Activated naive CD8-positive, alpha-beta T cell treated with anti-CD3 and anti-CD28 coated beads, Interleukin-2, amount 50 U/mL, for 24 hours (primary cell): ENCODE results near the gene PRR5L.
"Not testable (repeated sequence)": the region's sequence is repeated elsewhere in the genome, so short reads cannot be mapped to it uniquely, and the experiment has no call there.

Experiments used
- ATAC-seq: fragments of 150-1000 bp; cut with Tn5 transposase; one replicate; pipeline ENCODE4 v1.10.0; 2021
- DNase-seq: peaks from one replicate; pipeline ENCODE4 v3.0.0; 2021
- H3K27ac Mint-ChIP-seq: one replicate; pipeline ENCODE4 v1.8.0; 2021; ENCODE audit warnings: mild to moderate bottlenecking, mixed read lengths
- H3K27me3 Mint-ChIP-seq: one replicate; pipeline ENCODE4 v1.8.0; 2021; ENCODE audit warnings: mixed read lengths
- H3K36me3 Mint-ChIP-seq: one replicate; pipeline ENCODE4 v1.8.0; 2021; ENCODE audit warnings: low read depth, mixed read lengths
- H3K4me1 Mint-ChIP-seq: one replicate; pipeline ENCODE4 v1.8.0; 2021; ENCODE audit warnings: mixed read lengths
- H3K4me3 Mint-ChIP-seq: one replicate; pipeline ENCODE4 v1.8.0; 2021; ENCODE audit warnings: mild to moderate bottlenecking, moderate library complexity, mixed read lengths
- H3K9me3 Mint-ChIP-seq: one replicate; pipeline ENCODE4 v1.8.0; 2021; ENCODE audit warnings: mixed read lengths

The PRR5L gene

DNA sequence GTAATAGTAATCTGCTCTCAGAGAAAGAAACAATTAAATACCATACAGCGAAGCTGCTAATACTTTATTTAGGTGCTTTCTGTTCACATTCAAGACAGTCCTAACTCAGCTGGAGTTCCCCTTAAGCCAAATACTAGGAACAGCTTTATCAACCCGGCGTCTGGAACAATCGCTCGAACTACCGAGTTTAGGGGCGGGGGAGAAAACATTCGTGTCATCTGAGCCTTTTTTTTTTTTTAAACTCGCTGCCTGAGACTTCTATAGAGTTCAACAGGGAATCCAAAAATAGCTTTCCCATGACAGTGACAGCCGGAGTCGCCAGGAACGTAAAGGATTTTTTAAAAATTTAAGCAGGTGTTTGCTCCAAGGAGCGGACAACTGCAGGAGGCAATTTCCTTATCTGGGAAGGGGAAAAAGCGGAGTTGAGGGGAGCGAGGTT, 213.1 kb downstream of the PRR5L start:
- Mint-ChIP-seq H3K27me3 (no peaks in the 10 kb centered on the region), H3K36me3 (no peaks in the 10 kb centered on the region), H3K4me1 (peaks cover 32% of the 10 kb centered on the region), H3K4me3 (peak overlapping the region; percentile 94), H3K9me3 (no peaks in the 10 kb centered on the region), H3K27ac (peak overlapping the region; percentile 88)
- peak; percentile 31 for ATAC-seq
- peak; percentile 14 for DNase-seq

GRCh38 chr11:36509694-36510593, 213.9 kb downstream of the PRR5L start, which contains the start of gene TRAF6:
TRAF6 (minus strand) TSS chr11:36510272; CDS start chr11:36501515, 8,757 bp downstream.
- H3K27me3 Mint-ChIP-seq = no peaks in the 10 kb centered on the region
- ATAC-seq (peak; percentile 95), DNase-seq (peak; percentile 97)
- H3K9me3 Mint-ChIP-seq = no peaks in the 10 kb centered on the region
- peak within 1 kb of the TSS; percentile 94 for H3K4me3 Mint-ChIP-seq
- peak within 1 kb of the TSS; percentile 88 for H3K27ac Mint-ChIP-seq
- no peaks in the 10 kb centered on the region for H3K36me3 Mint-ChIP-seq
- H3K4me1 Mint-ChIP-seq = peaks cover 32% of the 10 kb centered on the region

DNA sequence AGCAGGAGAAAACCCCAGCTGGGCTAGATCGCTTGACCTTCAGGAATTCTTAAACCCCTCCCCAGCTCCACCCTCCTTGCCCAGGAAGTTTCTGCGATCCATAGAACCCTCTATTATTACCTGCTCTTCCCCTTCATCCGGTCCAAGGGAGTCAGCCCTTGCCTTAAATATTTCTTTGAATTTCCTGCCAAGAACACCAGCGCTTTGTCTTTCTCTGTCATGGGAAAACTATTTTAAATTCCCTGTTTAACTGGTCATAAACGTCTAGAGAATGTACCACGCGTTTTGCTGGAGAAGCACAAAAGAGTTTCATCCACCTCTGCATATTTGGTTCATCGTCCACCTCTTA, 214.5 kb downstream of the PRR5L start:
- no peaks in the 10 kb centered on the region for H3K36me3 Mint-ChIP-seq
- H3K4me3 Mint-ChIP-seq = peak overlapping the region; percentile 94
- DNase-seq (no peak), ATAC-seq (no peak)
- no peaks in the 10 kb centered on the region for H3K9me3 Mint-ChIP-seq
- H3K27ac Mint-ChIP-seq = no peak overlapping the region
- H3K27me3 Mint-ChIP-seq = no peaks in the 10 kb centered on the region
- H3K4me1 Mint-ChIP-seq = peaks cover 27% of the 10 kb centered on the region

DNA sequence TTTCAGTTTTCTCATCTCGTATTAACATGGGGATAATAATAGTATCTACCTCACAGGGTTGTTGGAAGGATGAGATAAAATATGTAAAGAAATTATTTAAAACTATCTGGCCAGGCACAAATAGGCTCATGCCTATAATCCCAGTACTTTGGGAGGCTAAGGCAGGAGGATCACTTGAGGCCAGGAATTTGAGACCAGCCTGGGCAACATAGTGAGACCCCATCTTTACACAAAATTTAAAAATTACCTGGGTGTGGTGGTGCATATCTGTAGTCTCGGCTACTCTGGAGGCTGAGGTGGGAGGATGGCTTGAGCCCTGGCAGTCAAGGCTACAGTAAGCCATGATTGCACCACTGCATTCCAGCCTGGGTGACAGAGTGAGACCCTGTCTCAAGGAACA, 215.0 kb downstream of the PRR5L start:
- not testable (repeated sequence) for H3K27ac Mint-ChIP-seq, ATAC-seq, H3K27me3 Mint-ChIP-seq, H3K36me3 Mint-ChIP-seq, H3K9me3 Mint-ChIP-seq, DNase-seq
- Mint-ChIP-seq H3K4me1 (peaks cover 22% of the 10 kb centered on the region), H3K4me3 (peak overlapping the region; percentile 94)

DNA sequence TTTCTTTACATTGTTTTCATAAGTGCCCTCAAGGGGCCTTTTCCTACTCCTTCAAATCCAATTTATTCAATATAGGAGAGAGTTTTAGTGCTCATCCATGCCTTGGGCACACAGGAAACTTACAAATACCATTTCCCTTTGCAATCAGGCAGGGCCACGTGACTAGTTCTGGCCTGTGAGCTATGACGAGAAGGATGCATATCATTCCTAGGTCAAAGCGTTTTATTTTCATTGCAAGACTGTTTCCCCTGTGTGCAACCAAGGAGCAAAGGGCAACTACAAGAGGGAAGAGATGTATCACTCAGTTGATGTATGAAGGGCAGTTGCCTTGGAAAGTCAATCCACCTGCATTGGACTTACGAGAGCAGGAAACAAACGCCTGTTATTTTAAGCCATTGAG, 215.9 kb downstream of the PRR5L start:
- no peaks in the 10 kb centered on the region for H3K27me3 Mint-ChIP-seq
- peaks cover 20% of the 10 kb centered on the region for H3K4me1 Mint-ChIP-seq
- H3K9me3 Mint-ChIP-seq = no peaks in the 10 kb centered on the region
- no peak overlapping the region for H3K4me3 Mint-ChIP-seq
- no peaks in the 10 kb centered on the region for H3K36me3 Mint-ChIP-seq
- ATAC-seq = no peak
- H3K27ac Mint-ChIP-seq = no peak overlapping the region
- DNase-seq = no peak

- no peak for DNase-seq
- Mint-ChIP-seq H3K9me3 (no peaks in the 10 kb centered on the region), H3K27ac (no peak overlapping the region), H3K36me3 (no peaks in the 10 kb centered on the region), H3K4me3 (no peak overlapping the region), H3K4me1 (peaks cover 10% of the 10 kb centered on the region), H3K27me3 (no peaks in the 10 kb centered on the region)
- no peak for ATAC-seq
These were observed 217.9 kb downstream of the PRR5L start for GRCh38 chr11:36513965-36514364.
